Heart left ventricle (tissue), 13 donors: ENCODE data around the gene ZNF473.

Experiments used
- POLR2A ChIP-seq, 2 donors: fragments of 450-650 bp; IDR thresholded peaks; one replicate each; pipeline ENCODE4 v1.6.1; 2017; ENCODE audit warnings: antibody characterized with exemption in 2 of 2, mild to moderate bottlenecking in 2 of 2, moderate library complexity in 2 of 2
- TF ChIP-seq, protein P1 (sequence below), 12 donors: fragments of 200-600 bp; sonication (generic) in 4 of 12; IDR thresholded peaks; one replicate each; pipeline versions ENCODE4 v1.5.0 to v1.8.0; 2018 to 2022; ENCODE audit warnings: antibody characterized with exemption in 12 of 12, mild to moderate bottlenecking in 5 of 12
- donor health status: ischemic (EF 13 %, LVEDD 7.1; RV severe dilation, severe dysfunction).
- donor health status: DM: no; HTN: yes; CAD: no.
- donor health status: DM: no; HTN: no; CAD: no.
- donor health status: ischemic (EF 25% LVEDD 6.9; RV normal size, moderate dysfunction).
- donor health status: ischemic (EF 25% LVEDD 5.7; RV mildly dilated, moderate dysfunction).
- donor health status: ischemic (EF 35%, LVEDD 5.7; RV mildly dilated, moderate dysfunction).
- donor health status: nonischemic (EF 11% LVEDD 7.7; RV severe dilation, severe dysfunction).
- donor health status: DM: yes; HTN: yes; CAD: no.
- donor health status: PGD.
- donor health status: ischemic (EF 29% LVEDD 5.4; RV normal size, mild dysfunction).
- donor health status: nonischemic (EF 23%, LVEDD 6.1; RV moderate dilation, normal function).

DNA sequence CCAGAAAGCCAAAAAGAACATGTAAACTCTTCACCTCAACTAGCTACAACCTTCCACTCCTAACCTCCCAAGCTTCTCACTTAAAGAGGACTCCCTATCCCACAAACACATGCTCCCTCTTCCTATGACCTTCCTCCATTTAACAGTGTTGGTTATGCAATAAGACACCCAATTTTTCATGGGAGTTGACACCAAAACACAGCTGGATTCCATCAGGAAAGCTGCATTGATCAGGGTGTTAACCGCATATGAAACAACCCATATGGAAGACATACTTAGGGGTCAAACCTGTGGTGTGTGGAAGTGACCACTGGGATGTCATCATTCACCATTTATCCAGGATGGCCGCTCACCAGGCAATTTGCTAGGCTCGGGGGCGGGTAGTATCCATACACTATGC, 21.9 kb downstream of the ZNF473 start:
- TF ChIP-seq, protein P1, sequence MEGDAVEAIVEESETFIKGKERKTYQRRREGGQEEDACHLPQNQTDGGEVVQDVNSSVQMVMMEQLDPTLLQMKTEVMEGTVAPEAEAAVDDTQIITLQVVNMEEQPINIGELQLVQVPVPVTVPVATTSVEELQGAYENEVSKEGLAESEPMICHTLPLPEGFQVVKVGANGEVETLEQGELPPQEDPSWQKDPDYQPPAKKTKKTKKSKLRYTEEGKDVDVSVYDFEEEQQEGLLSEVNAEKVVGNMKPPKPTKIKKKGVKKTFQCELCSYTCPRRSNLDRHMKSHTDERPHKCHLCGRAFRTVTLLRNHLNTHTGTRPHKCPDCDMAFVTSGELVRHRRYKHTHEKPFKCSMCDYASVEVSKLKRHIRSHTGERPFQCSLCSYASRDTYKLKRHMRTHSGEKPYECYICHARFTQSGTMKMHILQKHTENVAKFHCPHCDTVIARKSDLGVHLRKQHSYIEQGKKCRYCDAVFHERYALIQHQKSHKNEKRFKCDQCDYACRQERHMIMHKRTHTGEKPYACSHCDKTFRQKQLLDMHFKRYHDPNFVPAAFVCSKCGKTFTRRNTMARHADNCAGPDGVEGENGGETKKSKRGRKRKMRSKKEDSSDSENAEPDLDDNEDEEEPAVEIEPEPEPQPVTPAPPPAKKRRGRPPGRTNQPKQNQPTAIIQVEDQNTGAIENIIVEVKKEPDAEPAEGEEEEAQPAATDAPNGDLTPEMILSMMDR (IDR thresholded peaks at IDR 0.05), result no peak
- no peak for TF ChIP-seq POLR2A (IDR thresholded peaks at IDR 0.05)
